IMR-90 (cell line): ENCODE results near the gene EGFR. TPM values are rescaled to one million over a fixed set of nuclear protein-coding genes. Genes with fewer than 3 reads are reported as not detected.

Source experiments
- NFE2L2 ChIP-seq: fragments of 150-350 bp; IDR thresholded peaks from 2 replicates; pipeline ENCODE4 v1.6.1; 2016; ENCODE audit warnings: low read depth, mild to moderate bottlenecking, low read length
- SMC3 ChIP-seq: fragments of 150-350 bp; IDR thresholded peaks from 2 replicates; pipeline ENCODE4 v1.6.1; 2016; ENCODE audit warnings: low read depth, mild to moderate bottlenecking, antibody characterized with exemption, low read length, moderate library complexity
- USF2 ChIP-seq: fragments of 150-350 bp; IDR thresholded peaks from 2 replicates; pipeline ENCODE4 v1.6.1; 2017; ENCODE audit warnings: mild to moderate bottlenecking, antibody characterized with exemption, low read length, low read depth
- polyA plus RNA-seq, 3 experiments: library from polyadenylated mRNA; depleted of rRNA; stranded (reverse); fragments of >200 nt; gene quantifications; 2 replicates each; pipeline ENCODE4 v1.2.3, GENCODE V29; 2012; ENCODE audit warnings: low replicate concordance in 1 of 3
- total RNA-seq: library from RNA; depleted of rRNA; stranded (reverse); fragments of >200 nt; gene quantifications from 2 replicates; pipeline ENCODE4 v1.2.3, GENCODE V29; 2012

The EGFR gene
- total and polyA plus RNA-seq, 2 of the 4 experiments (the other 2 are of a cell fraction): 36.9 to 60.4 TPM

- no peak; the same call in 1 of the 2 replicates for TF ChIP-seq USF2
- TF ChIP-seq SMC3: peak; percentile 93
- no peak for TF ChIP-seq NFE2L2
These were observed 237.0 kb downstream of the EGFR start (continued) for GRCh38 chr7:55255496-55256445.
